Measurements from ENCODE around the gene DNASE2.
"Not testable (repeated sequence)": the region's sequence is repeated elsewhere in the genome, so short reads cannot be mapped to it uniquely, and the experiment has no call there.

DNA sequence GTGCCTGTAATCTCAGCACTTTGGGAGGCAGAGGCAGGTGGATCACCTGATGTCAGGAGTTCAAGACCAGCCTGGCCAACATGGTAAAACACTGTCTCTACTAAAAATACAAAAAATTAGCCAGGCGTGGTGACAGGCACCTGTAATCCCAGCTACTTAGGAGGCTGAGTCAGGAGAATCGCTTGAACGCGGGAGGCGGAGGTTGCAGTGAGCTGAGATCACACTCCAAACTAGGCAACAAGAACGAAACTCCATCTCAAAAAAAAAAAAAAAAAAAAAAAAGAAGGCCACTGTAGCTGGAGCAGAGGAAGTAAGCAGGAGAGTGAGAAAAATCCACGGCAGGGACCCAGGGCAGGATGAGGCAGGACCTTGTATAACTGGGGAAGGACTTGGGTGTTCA lies 34.6 kb downstream of the DNASE2 start:
- TF ChIP-seq, protein P1, sequence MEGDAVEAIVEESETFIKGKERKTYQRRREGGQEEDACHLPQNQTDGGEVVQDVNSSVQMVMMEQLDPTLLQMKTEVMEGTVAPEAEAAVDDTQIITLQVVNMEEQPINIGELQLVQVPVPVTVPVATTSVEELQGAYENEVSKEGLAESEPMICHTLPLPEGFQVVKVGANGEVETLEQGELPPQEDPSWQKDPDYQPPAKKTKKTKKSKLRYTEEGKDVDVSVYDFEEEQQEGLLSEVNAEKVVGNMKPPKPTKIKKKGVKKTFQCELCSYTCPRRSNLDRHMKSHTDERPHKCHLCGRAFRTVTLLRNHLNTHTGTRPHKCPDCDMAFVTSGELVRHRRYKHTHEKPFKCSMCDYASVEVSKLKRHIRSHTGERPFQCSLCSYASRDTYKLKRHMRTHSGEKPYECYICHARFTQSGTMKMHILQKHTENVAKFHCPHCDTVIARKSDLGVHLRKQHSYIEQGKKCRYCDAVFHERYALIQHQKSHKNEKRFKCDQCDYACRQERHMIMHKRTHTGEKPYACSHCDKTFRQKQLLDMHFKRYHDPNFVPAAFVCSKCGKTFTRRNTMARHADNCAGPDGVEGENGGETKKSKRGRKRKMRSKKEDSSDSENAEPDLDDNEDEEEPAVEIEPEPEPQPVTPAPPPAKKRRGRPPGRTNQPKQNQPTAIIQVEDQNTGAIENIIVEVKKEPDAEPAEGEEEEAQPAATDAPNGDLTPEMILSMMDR (IDR thresholded peaks at IDR 0.05; ENCODE audit: low read length), result not testable (repeated sequence)
- not testable (repeated sequence) for TF ChIP-seq EZH2phosphoT487 (IDR thresholded peaks at IDR 0.05; ENCODE audit: low read length); EZH2 (optimal IDR thresholded peaks at IDR 0.05; ENCODE audit: low read depth, low read length)
